ENCODE data around the gene MAP7.

DNA sequence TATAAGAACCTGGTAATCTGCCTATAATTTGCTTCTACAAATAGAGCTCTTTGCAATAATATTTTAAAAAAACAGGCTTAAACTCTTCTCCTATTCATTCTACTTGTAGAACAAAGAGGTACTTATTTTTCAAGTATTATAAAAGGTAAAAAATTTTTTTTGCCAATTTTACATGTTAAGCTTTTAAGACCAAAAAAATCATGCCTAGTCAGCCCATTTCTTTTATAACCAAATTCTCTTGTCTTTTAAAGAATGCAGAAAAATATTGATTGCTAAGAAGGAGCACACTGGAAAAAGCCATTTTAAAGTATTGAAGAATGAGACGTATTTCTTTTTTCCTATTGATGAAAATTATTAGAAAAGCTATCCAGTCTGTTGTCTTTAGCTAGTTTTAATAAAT, 206.5 kb downstream of the MAP7 start:
- no peak for TF ChIP-seq CTCF (IDR thresholded peaks at IDR 0.05)
- no peak for TF ChIP-seq POLR2A (IDR thresholded peaks at IDR 0.05)

Measured in Peyer's patch (tissue), 4 donors.